HG03025 (cell line): ENCODE results near the gene ESR1.
A peak's percentile ranks its signal among the peaks of the same experiment; 100 is the strongest.

Source experiments
- ATAC-seq: cut with Tn5 transposase; IDR thresholded peaks from one replicate; pipeline ENCODE4 v1.9.1; 2021; ENCODE audit warnings: mild to moderate bottlenecking, moderate library complexity; ENCODE audit not compliant: unreplicated experiment, low FRiP score

The ESR1 gene

GRCh38 chr6:152160346-152160745, 352.9 kb downstream of the ESR1 start:
- no peak for ATAC-seq

DNA sequence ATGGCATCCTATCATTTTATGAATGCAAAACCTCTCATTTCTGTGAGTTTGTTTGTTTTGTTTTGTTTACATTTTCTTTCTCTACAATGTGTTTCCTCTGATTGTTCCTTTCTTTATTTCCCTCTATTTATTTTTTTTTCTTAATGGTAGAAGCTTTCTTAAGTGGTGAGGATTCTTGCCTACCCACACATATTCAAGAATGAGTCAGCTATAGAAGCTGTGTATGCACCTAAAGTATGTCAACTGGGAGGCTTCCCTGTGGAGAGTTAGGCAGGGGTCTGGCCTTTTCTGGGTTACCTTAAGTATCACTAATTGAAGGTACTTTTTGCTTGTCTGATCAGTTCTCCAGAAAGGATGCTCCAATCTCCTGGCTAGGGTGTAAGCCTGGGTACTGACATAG, 354.0 kb downstream of the ESR1 start:
- ATAC-seq, result no peak

GRCh38 chr6:152164957-152165356, 357.5 kb downstream of the ESR1 start:
- ATAC-seq, result no peak

GRCh38 chr6:152166497-152166896, 359.0 kb downstream of the ESR1 start:
- ATAC-seq, result no peak

DNA sequence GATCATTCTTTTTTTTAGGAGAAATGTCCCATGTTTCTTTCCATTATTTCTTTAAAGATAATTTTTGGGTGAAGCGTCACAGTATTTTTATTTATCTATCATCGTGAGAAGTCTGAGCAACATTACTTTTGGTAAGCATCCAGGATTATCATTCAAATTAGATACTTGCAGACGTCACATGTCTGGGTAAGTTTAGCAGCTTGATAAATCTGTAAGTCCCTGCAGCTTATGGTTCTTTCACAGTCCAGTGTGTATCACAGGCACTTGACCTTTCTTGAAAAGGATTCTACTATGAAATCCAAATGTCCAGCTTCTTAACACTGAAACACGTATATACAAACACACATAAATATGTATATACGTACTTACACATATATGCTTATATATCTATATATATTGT, 359.4 kb downstream of the ESR1 start:
- no peak for ATAC-seq

GRCh38 chr6:152167641-152168603, 360.4 kb downstream of the ESR1 start:
- no peak for ATAC-seq

DNA sequence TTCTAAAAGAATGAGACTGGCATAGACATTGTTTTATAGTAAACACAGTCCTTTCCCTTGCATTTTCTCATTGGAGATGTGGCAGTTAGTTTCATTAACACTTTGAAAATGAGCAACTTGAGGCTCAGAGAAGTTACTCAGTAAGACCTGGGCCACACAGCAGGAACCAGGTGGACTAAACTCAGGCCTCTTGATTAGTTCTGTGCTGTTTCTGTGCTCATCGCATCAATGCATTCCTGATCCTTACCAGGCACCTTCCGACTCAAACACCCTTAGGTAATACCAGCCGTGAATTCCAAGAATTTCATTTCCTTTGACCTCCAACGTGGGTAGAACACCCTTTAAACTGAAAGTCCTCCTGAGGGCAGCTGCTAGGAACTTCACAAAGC, 362.8 kb downstream of the ESR1 start:
- ATAC-seq, result no peak

GRCh38 chr6:152170702-152171667, 363.5 kb downstream of the ESR1 start:
- ATAC-seq, result peak; percentile 84

DNA sequence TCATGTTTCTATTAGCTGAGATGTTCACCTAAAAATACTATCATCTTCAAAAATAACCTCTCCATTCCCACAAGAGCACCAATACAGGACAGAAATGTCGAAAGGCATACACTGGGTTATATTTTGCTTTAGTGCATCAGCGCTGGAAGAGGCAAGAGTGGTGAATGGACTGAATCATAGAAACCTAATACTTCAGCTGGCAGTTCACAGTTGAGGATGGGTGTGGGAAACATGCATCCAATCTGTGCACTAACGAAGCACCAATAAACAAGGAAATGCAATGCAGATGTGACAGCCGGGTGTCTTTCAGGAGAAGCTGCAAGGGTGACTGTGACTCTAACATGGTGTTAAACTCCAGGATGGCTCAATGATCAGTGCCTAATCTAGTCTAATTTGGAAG, 365.8 kb downstream of the ESR1 start:
- ATAC-seq, result no peak

GRCh38 chr6:152173957-152174356, 366.5 kb downstream of the ESR1 start:
- ATAC-seq, result no peak

GRCh38 chr6:152176268-152176667, 368.8 kb downstream of the ESR1 start:
- ATAC-seq, result no peak
